Activated T-helper 1 cell treated with anti-CD3 and anti-CD28 coated beads, Interleukin-12 subunit alpha, Interleukin-12 subunit beta, Interleukin-2, Interleukin-4 antibody, amounts not matched to agents 30 ng/mL and 10 ng/mL and 1 ng/mL, durations not matched to agents 14 hours and 24 hours and 36 hours (primary cell): ENCODE data around the gene MYH9. TPM values are rescaled to one million over a fixed set of nuclear protein-coding genes. Genes with fewer than 3 reads are reported as not detected.
"Not testable (repeated sequence)": the region's sequence is repeated elsewhere in the genome, so short reads cannot be mapped to it uniquely, and the experiment has no call there.

ENCODE experiments used
- DNase-seq: peaks from one replicate; pipeline ENCODE4 v3.0.0; 2021; ENCODE audit warnings: low spot score
- H3K27ac Mint-ChIP-seq: one replicate; pipeline ENCODE4 v1.8.0; 2021; ENCODE audit warnings: mild to moderate bottlenecking, mixed read lengths
- H3K27me3 Mint-ChIP-seq: one replicate; pipeline ENCODE4 v1.8.0; 2022; ENCODE audit warnings: mild to moderate bottlenecking, moderate library complexity, mixed read lengths; ENCODE audit not compliant: insufficient read depth
- H3K36me3 Mint-ChIP-seq: one replicate; pipeline ENCODE4 v1.8.0; 2021; ENCODE audit warnings: low read depth, mixed read lengths
- H3K4me1 Mint-ChIP-seq: one replicate; pipeline ENCODE4 v1.8.0; 2021; ENCODE audit warnings: low read depth, mixed read lengths
- H3K4me3 Mint-ChIP-seq: one replicate; pipeline ENCODE4 v1.8.0; 2021; ENCODE audit warnings: mild to moderate bottlenecking, moderate library complexity, mixed read lengths
- H3K9me3 Mint-ChIP-seq: one replicate; pipeline ENCODE4 v1.8.0; 2021; ENCODE audit warnings: mixed read lengths
- intact Hi-C: fragments of 100-400 bp; cut with micrococcal nuclease; formaldehyde crosslinking; loops from one replicate; pipeline ENCODE4 v1.15.1; 2024
- total RNA-seq: library from RNA; stranded (reverse); gene quantifications from 2 replicates; pipeline ENCODE4 v1.2.3, GENCODE V29; 2022

MYH9 gene
- total RNA-seq, 1 donor from 2014 or later: 618 TPM

DNA sequence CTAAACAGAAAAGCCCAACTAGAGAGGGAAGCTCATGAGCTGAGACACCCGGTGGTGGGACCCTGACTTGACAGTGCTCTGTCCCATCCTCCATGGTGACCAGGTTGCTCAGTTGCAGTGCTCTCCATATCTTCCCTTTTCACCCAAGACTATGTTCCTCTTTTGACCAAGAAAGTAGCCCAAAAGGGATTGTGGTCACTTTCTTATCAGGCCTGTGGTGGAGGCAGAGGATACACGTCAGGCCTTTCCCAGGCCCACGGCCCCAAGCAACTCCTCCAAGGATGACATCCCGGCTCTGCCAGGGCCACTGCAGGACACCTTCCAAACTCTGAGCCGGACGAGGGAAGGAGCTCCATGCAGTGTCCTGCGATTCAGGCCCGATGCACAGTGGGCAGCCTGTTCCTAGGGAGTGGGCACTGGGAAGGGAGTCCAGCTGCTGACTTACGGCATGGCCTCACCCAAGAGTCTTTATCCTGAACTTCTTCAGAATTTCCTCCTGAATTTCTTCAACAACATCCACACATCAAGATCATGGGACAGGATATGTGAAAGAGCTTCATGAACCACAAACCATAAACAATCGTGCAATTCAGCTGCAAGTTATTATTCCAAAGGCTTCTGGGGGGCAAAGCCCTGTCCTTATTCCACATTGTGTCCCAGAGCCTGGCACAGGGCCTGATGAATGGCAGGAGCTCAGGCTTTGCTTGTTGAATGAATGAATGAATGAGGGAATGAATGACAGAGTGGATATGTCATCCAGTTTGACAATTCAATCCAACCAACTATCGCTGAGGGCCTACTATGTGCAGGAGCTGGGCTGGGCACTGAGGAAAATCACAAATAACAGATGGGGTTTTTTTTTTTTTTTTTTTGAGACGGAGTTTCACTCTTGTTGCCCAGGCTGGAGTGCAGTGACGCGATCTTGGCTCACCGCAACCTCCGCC lies 36.0 kb upstream of the MYH9 start:
- Mint-ChIP-seq H3K36me3 (no peaks in the 10 kb centered on the region), H3K27ac (no peak overlapping the region), H3K27me3 (no peaks in the 10 kb centered on the region), H3K4me1 (peaks cover 26% of the 10 kb centered on the region), H3K4me3 (no peak overlapping the region), H3K9me3 (no peaks in the 10 kb centered on the region)
- intact Hi-C loops: no loop called here
- DNase-seq: no peak

DNA sequence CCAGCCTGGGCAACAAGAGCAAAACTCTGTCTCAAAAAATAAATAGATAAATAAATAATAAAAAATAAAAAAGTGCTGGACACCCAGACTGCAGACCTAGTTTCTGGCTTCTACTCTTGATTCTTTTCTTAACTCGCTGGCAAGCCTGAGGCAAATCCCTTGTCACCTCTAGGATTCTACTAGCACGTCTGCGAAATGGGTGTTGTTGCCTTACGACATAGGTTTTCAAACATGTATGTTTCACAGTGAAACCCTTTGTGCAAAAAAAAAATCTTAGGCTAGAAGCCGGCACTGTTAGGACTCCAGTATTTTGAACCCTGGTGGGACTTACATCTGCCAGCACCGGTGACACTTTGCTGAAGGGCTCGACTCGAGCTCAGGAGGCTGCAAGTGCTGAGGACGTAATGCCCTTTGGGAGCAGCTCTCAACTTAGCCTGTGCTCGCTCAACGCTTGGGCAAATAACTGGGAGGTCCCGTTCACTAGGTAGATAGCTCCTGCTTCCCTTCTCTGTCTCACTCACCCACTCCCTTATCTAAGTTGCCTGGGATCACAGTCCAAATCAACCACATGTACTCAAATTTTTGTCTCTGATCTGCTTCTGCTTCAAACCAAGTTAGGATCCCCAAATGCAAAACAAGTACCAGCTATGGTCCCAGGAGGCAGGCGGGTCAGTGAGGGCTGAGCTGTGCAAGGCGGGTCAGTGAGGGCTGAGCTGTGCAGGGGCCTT lies 34.7 kb upstream of the MYH9 start:
- Mint-ChIP-seq H3K4me1 (peaks cover 26% of the 10 kb centered on the region), H3K4me3 (no peak overlapping the region), H3K27me3 (no peaks in the 10 kb centered on the region), H3K27ac (no peak overlapping the region), H3K36me3 (no peaks in the 10 kb centered on the region), H3K9me3 (no peaks in the 10 kb centered on the region)
- no peak for DNase-seq
- intact Hi-C loops: no loop called here

DNA sequence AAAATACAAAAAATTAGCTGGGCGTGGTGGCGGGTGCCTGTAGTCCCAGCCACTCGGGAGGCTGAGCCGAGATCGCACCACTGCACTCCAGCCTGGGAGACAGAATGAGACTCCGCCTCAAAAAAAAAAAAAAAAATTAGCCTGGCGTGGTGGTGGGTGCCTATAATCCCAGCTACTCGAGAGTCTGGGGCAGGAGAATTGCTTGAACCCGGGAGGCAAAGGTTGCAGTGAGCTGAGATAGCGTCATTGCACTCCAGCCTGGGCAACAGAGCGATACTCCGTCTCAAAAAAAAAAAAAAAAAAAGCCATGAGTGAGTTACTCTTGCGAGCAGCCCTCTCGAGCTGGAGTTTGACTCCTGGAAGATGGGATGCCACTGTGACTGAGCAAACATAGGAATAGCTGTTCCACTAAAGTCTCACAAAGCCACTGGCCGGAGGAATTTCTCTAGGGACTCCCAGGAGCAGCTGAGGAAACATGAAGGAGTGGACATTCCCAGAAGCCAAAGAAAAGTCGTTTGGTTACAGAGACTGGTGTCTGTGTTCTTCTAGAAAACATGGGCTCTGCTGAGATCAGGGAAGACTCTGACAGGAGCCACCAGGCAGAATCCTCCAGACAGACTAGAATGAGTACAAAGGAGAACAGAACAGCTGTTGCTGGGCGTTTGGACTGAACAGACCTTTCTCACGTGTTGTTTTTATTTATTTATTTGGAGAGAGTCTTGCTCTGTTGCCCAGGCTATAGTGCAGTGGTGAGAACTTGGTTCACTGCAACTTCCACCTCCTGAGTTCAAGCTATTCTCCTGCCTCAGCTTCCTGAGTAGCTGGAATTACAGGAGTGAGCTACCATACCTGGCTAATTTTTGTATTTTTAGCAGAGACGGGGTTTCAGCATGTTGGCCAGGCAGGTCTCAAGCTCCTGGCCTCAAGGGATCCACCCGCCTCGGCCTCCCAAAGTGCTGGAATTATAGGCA lies 32.4 kb upstream of the MYH9 start:
- Mint-ChIP-seq H3K36me3 (no peaks in the 10 kb centered on the region), H3K27me3 (no peaks in the 10 kb centered on the region), H3K9me3 (no peaks in the 10 kb centered on the region), H3K4me3 (no peak overlapping the region), H3K4me1 (peaks cover 21% of the 10 kb centered on the region), H3K27ac (no peak overlapping the region)
- intact Hi-C loops: no loop called here
- DNase-seq: no peak

DNA sequence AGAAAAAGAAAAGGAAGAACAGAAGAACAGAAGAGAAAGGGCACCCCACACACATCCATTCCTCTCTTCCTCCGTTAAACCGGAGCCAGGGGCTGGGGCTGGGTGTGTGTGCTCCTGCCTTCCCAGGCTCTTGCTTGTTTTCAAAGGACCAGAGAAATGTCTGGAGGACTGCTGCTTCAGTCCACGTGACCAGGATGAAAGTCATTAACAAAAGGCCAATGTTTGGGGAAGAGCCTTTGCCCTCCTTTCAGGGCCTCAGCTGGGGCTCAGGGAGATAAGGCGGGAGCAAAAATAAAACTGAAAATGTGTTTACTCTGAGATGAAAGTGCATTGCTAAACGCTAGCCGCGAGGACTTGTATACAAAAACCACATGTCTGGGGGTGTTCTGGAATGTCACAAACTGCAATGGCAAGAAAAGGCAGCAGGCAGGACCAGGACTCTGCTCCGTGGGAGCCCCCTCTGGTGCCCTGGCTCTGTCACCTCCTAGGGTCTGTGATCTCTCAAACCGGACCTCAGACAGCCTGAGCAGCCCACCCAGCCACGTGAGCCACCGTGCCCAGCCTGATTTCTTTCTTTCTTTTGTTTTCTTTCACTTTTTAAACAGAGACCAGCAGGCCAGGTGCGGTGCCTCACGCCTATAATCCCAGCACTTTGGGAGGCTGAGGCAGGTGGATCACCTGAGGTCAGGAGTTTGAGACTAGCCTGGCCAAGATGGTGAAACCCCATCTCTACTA lies 31.6 kb upstream of the MYH9 start:
- H3K4me3 Mint-ChIP-seq: peak overlapping the region; percentile 59
- H3K27ac Mint-ChIP-seq: peak overlapping the region; percentile 48
- H3K4me1 Mint-ChIP-seq: peaks cover 13% of the 10 kb centered on the region
- DNase-seq: no peak
- no peaks in the 10 kb centered on the region for H3K9me3 Mint-ChIP-seq
- intact Hi-C loops: no loop called here
- no peaks in the 10 kb centered on the region for H3K27me3 Mint-ChIP-seq
- H3K36me3 Mint-ChIP-seq: no peaks in the 10 kb centered on the region

DNA sequence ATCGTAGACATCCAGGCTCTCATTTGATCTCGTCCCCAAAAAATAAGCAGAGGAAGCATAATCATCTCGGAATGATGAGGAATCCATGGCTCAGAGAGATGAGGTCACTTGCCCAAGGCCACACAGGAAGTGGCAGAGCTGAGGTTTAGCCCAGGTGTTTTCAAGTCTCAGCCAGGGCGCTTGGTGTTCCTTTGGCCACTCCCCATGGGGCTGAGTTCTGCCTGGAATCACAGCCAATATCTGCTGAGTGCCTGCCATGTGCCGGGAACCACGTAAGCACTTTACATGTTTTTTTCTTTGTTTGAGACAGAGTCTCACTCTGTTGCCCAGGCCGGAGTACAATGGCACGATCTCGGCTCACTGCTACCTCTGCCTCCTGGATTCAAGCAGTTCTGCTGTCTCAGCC lies 29.5 kb upstream of the MYH9 start:
- H3K4me1 Mint-ChIP-seq: peaks cover 13% of the 10 kb centered on the region
- H3K27me3 Mint-ChIP-seq: no peaks in the 10 kb centered on the region
- DNase-seq: no peak
- no peak overlapping the region for H3K4me3 Mint-ChIP-seq
- H3K27ac Mint-ChIP-seq: no peak overlapping the region
- no peaks in the 10 kb centered on the region for H3K9me3 Mint-ChIP-seq
- H3K36me3 Mint-ChIP-seq: no peaks in the 10 kb centered on the region
- intact Hi-C loops: no loop called here

DNA sequence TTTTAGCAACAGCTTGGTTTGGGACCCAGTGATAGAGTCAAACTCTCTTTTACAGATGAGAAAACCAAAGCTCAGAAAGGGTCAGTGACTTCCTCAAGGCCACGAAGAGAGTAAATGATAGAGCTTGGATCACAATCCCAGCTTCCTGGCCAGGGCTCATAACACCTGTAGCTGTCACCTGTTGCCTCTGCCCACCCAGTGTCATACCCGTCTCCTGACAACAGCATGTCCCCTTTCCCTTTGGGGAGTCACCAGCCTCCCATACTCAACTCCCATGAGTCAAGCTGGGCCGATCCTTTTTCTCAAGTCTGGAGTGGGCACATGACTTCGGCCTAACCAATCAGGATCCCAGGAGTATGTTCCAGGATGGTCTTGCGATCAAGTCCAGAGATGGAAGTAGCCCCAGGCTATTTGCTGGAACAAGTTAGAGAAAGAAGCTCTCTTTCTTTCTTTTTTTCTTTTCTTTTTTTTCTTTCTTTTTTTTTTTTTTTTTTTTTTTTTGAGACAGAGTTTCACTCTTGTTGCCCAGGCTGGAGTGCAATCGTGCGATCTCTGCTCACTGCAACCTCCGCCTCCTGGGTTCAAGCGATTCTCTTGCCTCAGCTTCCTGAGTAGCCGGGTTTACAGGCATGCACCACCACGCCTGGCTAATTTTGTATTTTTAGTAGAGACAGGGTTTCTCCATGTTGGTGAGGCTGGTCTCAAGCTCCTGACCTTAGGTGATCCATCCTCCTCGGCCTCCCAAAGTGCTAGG lies 27.8 kb upstream of the MYH9 start:
- no peaks in the 10 kb centered on the region for H3K9me3 Mint-ChIP-seq
- H3K27ac Mint-ChIP-seq: no peak overlapping the region
- H3K4me1 Mint-ChIP-seq: peaks cover 13% of the 10 kb centered on the region
- H3K4me3 Mint-ChIP-seq: no peak overlapping the region
- no peaks in the 10 kb centered on the region for H3K36me3 Mint-ChIP-seq
- no peaks in the 10 kb centered on the region for H3K27me3 Mint-ChIP-seq
- DNase-seq: no peak
- intact Hi-C loops: no loop called here

DNA sequence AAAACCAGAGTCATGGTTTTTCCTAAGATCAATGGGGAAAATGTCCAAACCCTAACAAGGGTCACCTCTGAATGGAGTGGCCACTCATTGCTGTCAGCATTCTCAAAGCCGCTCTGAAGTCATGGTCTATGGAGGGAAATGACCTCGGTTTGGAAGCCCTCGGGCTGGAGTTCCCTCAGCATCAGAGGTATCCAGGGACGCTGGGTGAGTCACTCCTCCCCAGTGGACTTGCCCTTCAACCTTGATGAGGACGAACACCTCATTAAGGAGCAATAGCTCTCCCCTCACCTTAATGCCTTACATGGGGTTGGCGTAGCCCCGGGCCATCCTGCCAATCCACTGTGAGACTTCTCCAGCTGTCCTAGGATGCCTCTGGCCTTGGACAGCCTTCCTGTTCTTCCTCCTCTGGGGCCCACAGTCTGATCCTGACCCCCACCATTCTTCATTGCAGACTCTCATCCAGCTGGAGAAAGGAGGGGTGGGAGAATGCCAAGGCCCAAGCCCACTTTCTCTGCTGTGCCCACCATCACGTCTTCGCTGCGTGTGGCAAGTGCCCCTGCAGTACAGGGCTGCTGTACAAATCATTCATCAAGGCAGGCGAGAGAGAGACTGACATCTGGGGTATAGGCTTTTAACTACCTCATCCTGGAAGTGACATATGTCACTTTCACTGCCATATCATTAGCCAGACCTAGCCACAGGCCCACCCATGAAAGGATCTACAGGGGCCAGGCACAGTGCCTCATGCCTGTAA lies 25.4 kb upstream of the MYH9 start:
- no peaks in the 10 kb centered on the region for H3K27me3 Mint-ChIP-seq
- no peaks in the 10 kb centered on the region for H3K36me3 Mint-ChIP-seq
- no peak overlapping the region for H3K4me3 Mint-ChIP-seq
- H3K4me1 Mint-ChIP-seq: peaks cover 17% of the 10 kb centered on the region
- no peak overlapping the region for H3K27ac Mint-ChIP-seq
- no peaks in the 10 kb centered on the region for H3K9me3 Mint-ChIP-seq
- intact Hi-C loops: no loop called here
- DNase-seq: no peak

DNA sequence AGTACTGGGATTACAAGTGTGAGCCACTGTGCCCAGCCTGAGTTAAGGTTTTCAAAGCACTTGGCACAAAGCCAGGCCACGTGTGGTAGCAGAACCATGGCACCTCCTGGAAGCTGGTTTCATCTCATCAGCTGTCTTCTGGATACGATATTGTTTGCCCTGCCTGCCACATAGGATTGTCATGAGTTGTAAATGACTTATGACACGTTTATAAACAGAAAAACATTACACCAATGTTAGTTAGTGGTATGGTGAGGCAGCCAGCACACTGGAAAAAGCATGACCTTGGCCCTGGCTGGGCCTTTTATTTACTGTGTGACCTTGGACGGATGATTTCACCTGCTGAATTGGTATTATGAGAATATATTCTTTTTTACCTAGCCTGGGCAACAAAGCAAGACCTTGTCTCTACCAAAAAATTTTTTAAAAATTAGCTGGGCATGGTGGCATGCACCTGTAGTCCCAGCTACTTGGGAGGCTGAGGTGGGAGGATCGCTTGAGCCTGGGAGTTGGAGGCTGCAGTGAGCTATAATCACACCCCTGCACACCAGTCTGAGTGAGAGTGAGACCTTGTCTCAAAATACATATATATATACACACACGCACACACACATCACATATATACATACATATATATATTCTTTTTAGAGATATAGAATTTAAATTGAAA lies 24.0 kb upstream of the MYH9 start:
- no peaks in the 10 kb centered on the region for H3K9me3 Mint-ChIP-seq
- no peaks in the 10 kb centered on the region for H3K36me3 Mint-ChIP-seq
- no peak for DNase-seq
- intact Hi-C loops: no loop called here
- no peak overlapping the region for H3K27ac Mint-ChIP-seq
- H3K27me3 Mint-ChIP-seq: no peaks in the 10 kb centered on the region
- H3K4me3 Mint-ChIP-seq: no peak overlapping the region
- peaks cover 18% of the 10 kb centered on the region for H3K4me1 Mint-ChIP-seq

DNA sequence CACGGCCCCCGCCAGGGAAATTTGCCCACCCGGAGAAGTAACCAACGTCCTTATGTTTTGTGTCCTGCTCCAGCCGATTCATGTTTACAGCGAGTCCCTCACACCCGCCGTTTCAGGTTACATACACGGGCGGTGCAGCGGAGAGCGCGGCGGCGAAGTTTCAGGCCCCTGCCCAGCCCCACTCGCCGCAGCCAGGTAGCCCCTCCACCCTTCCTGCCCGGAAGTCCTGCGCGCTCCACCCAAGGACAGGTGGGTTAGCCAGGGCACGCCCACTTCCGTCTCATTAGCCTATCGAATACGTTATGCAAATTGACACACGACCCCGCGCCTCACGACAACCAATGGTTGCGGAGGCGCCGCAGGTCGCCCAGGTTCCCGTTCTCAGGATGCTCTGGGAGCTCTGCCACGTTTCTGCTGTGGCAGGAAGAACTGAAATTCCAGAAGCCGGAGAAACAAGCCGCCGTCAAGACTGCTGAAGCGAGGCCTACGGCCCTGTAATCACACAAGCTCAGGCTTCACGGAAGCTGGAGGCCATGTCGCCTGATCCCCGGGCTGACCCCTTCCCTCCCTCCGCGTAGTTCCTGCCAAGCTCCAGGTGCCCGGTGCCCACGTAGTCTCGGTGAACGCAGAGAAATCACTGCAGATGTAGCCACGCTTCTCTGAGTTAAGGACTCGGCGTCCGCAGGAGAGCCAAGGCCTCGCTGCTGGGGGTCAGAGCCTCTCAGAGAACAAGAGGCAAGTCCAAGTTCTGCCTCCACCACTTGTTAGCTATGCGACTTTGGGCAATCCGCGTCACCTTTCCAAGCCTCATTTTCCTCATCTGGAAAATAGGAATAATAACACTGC lies 22.4 kb upstream of the MYH9 start:
- Mint-ChIP-seq H3K27ac (peak overlapping the region; percentile 71), H3K4me1 (peaks cover 32% of the 10 kb centered on the region), H3K36me3 (no peaks in the 10 kb centered on the region), H3K4me3 (peak overlapping the region; percentile 68), H3K27me3 (no peaks in the 10 kb centered on the region), H3K9me3 (no peaks in the 10 kb centered on the region)
- peak; percentile 52 for DNase-seq
- intact Hi-C loops: no loop called here

DNA sequence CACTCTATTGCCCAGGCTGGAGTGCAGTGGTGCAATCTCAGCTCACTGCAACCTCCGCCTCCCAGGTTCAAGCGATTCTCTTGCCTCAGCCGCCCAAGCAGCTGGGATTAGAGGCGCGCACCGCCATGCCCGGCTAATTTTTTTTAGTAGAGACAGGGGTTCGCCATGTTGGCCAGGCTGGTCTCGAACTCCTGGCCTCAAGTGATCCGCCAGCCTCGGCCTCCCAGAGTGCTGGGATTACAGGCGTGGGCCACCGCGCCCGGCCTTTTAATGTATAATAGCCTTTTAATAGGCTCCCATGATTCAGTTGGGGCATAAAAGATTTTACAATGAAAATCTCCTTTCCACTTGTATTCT lies 21.8 kb upstream of the MYH9 start:
- H3K27ac Mint-ChIP-seq, H3K9me3 Mint-ChIP-seq, DNase-seq, H3K36me3 Mint-ChIP-seq, H3K4me3 Mint-ChIP-seq, H3K27me3 Mint-ChIP-seq, intact Hi-C loops: not testable (repeated sequence)
- H3K4me1 Mint-ChIP-seq: peaks cover 34% of the 10 kb centered on the region
